Epithelial cell of proximal tubule (primary cell): ENCODE data around the gene DISP3. TPM values are rescaled to one million over a fixed set of nuclear protein-coding genes. Genes with fewer than 3 reads are reported as not detected.

Source experiments
- DNase-seq: peaks from one replicate; pipeline ENCODE4 v3.0.0-alpha.2; 2011; ENCODE audit warnings: low read depth
- H3K4me3 ChIP-seq: 2 replicates; pipeline ENCODE4 v1.5.1; 2011; ENCODE audit warnings: low read depth, mild to moderate bottlenecking, low read length
- total RNA-seq: library from RNA; depleted of rRNA; stranded (reverse); fragments of >200 nt; gene quantifications from 2 replicates; pipeline ENCODE4 v1.2.3, GENCODE V29; 2015
- TF ChIP-seq, protein P1 (sequence below): conservative IDR thresholded peaks from 2 replicates; pipeline ENCODE4 v1.5.1; 2012; ENCODE audit warnings: low read depth, mild to moderate bottlenecking, low read length

Gene DISP3
- total RNA-seq, 1 donor from 2014 or later = 0.29 TPM

DNA sequence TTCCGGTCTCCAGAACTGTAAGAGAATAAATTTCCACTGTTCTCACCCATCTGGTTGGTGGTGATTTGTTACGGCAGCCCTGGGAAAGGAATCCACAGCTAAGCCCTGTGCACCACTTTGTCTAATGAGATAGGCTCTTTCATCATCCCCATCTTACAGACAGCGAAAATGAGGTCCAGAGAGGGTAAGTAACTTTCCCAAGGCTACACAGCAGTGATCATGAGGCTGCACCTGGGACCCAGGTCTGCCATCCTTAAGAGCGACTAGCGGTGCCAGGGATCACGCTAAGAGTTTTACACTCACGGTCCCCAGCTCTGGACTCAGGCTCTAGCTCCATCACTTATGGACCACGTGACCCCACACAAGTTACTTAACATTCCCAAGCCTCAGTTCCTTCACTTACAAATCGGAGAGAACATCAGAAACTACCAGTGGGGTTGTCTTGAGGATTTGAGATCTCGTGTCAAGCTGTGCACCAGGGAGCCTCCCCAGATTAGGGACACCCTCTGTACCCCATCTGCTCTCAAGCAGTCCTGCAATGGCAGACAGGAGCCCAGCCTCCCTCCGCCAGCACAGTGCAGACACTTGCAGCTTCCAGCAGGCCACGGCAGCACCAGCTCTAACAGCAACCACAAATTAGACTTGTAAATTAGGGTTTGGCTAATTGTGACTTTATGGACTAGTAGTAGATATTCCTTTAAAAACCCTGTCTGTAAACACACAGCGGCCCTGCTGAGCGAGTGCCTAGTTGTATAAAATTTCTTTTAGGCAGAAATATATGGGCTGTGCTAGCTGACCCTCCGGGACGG, 87.3 kb downstream of the DISP3 start:
- H3K4me3 ChIP-seq = no peak overlapping the region
- TF ChIP-seq, protein P1, sequence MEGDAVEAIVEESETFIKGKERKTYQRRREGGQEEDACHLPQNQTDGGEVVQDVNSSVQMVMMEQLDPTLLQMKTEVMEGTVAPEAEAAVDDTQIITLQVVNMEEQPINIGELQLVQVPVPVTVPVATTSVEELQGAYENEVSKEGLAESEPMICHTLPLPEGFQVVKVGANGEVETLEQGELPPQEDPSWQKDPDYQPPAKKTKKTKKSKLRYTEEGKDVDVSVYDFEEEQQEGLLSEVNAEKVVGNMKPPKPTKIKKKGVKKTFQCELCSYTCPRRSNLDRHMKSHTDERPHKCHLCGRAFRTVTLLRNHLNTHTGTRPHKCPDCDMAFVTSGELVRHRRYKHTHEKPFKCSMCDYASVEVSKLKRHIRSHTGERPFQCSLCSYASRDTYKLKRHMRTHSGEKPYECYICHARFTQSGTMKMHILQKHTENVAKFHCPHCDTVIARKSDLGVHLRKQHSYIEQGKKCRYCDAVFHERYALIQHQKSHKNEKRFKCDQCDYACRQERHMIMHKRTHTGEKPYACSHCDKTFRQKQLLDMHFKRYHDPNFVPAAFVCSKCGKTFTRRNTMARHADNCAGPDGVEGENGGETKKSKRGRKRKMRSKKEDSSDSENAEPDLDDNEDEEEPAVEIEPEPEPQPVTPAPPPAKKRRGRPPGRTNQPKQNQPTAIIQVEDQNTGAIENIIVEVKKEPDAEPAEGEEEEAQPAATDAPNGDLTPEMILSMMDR = no peak
- no peak for DNase-seq

GRCh38 chr1:11567244-11568065, 88.5 kb downstream of the DISP3 start:
- no peak overlapping the region for H3K4me3 ChIP-seq
- TF ChIP-seq, protein P1 = no peak
- no peak for DNase-seq

- no peak overlapping the region for H3K4me3 ChIP-seq
- TF ChIP-seq, protein P1 = no peak
- no peak for DNase-seq
Observed at GRCh38 chr1:11568687-11569086, 89.7 kb downstream of the DISP3 start.

DNA sequence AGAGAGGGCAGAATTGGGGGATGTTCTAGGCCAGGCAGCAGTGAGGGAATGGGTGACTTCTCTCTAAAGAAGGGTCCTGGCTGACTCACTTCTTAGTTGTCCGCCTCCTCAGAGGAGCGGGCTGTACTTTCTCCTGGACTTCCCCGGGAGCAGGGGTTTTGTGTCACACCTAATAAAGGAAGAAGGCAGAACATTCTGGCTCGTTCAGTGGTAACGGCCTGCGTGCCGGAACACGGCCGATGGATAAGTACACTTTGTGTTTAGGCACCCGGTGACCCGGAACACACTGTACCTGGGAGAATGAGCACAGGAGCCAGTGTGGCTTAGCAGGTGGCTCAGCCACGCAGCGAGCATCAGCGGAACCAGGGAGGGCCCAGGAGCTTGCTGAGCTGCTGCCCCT, 90.6 kb downstream of the DISP3 start:
- DNase-seq = no peak
- no peak overlapping the region for H3K4me3 ChIP-seq
- TF ChIP-seq, protein P1 = no peak

GRCh38 chr1:11569954-11570353, 91.0 kb downstream of the DISP3 start:
- H3K4me3 ChIP-seq = no peak overlapping the region
- TF ChIP-seq, protein P1 = no peak
- no peak for DNase-seq

GRCh38 chr1:11570821-11571380, 91.9 kb downstream of the DISP3 start:
- no peak overlapping the region for H3K4me3 ChIP-seq
- no peak for DNase-seq
- TF ChIP-seq, protein P1 = no peak
